HG03469 (cell line): Measurements from ENCODE around the gene KRTCAP2.
"Not testable (repeated sequence)": the region's sequence is repeated elsewhere in the genome, so short reads cannot be mapped to it uniquely, and the experiment has no call there.

ENCODE experiments used
- ATAC-seq: cut with Tn5 transposase; IDR thresholded peaks from one replicate; pipeline ENCODE4 v1.9.1; 2021; ENCODE audit warnings: mild to moderate bottlenecking, moderate library complexity, moderate number of reproducible peaks; ENCODE audit not compliant: unreplicated experiment

The KRTCAP2 gene

GRCh38 chr1:155200920-155201319 is 27.8 kb upstream of the KRTCAP2 start:
- no peak for ATAC-seq

DNA sequence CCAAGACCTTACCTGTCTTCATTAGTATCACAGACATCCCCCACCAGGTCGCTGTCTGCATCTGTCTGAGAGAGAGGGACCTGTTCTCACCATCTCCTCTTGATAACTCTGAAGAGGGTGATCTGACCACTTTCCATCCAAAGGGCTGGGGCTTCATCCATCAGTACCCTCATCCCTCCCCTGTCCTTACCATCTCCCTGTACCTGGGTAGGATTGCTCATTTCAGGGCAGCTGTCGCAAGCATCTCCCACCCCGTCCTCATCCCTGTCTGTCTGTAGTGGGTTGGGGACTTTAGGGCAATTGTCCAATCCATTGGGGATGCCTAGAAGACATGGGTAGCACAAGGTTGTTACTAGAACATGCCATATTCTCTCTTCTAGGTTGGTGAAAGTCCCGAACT is 26.7 kb upstream of the KRTCAP2 start:
- ATAC-seq = no peak

DNA sequence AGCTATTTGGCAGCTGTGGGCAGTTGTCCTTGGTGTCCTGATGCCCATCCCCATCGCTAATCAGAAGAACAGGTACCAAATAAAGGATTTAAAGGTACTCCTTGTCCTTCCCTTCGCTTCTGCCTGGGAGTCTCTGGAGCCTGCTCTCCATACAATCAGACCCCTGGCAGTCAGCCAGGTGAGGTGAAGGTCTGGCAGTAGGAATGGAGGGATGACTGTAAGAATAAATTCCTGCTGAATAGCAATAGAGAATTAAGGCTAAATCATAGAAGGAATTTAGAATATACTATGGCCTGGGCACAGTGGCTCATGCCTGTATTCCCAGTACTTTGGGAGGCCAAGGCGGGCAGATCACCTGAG is 25.4 kb upstream of the KRTCAP2 start:
- no peak for ATAC-seq

DNA sequence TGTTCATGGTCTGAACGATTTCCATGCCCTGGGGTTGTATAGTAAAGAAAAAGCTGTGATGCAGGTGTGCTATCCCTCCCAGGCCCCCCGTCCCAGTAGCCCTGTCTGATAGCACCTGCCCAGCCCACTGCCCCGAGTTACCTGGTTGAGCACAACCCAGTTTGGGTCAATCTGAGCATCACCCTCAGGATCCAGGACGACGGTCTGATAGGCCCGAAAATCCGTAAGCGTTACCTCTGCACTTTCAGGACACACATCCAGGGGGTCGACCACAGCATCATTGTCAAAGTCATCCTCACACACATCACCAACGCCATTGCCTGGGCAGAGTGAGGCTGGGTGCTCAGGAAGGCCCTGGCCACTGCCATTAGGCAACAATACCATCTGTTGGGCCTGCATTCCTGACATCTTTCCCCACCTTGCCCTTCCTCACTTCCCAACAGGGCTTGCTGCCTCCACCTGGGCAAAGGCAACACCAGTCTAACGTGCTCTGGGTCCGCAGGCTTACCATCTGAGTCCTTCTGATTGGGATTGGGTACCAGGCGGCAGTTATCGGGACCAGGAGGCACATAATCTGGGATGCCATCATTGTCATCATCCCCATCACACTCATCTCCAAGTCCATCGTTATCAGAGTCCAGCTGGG is 24.9 kb upstream of the KRTCAP2 start:
- ATAC-seq = no peak

GRCh38 chr1:155196893-155197638 is 24.0 kb upstream of the KRTCAP2 start:
- no peak for ATAC-seq

DNA sequence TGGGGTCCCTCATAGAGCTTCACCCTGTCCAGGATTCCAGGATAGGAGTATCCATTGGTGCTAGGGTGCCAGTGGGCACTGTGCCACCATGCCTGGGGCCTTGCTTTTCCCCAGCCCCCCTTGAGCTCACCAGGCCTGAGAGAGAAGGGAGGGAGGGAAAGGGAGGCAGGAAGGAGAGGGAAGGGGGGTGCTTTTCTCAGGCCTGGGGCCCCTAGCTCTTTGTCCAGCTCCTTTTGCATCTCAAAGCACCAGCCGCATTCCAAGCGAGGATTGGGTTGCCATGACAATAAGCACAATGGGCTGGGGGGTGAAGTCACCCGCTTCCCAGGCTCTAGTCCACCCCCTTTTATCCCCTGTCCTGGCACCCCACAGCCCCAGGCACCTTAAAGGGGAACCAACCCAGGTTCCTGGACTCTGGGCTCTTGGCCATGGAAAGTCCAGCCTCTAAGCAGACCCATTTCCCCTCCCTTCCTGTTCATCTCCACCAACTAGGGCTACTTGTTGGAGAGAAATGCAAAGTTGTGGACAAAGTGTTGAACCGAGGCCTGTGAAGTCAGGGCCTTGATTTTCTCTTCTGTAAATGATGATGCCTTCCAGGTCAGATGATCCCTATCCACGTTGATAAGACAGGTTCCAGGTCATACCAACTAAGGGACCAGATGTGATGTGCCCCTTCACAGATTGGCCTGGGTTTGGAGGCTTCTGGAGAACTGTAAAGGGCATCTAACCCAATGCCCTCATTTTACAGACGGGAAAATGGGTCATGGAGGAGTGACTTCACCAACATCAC is 23.2 kb upstream of the KRTCAP2 start:
- no peak for ATAC-seq

GRCh38 chr1:155195201-155196102 is 22.3 kb upstream of the KRTCAP2 start:
- ATAC-seq = no peak

GRCh38 chr1:155193991-155194240 is 20.8 kb upstream of the KRTCAP2 start:
- ATAC-seq = not testable (repeated sequence)

DNA sequence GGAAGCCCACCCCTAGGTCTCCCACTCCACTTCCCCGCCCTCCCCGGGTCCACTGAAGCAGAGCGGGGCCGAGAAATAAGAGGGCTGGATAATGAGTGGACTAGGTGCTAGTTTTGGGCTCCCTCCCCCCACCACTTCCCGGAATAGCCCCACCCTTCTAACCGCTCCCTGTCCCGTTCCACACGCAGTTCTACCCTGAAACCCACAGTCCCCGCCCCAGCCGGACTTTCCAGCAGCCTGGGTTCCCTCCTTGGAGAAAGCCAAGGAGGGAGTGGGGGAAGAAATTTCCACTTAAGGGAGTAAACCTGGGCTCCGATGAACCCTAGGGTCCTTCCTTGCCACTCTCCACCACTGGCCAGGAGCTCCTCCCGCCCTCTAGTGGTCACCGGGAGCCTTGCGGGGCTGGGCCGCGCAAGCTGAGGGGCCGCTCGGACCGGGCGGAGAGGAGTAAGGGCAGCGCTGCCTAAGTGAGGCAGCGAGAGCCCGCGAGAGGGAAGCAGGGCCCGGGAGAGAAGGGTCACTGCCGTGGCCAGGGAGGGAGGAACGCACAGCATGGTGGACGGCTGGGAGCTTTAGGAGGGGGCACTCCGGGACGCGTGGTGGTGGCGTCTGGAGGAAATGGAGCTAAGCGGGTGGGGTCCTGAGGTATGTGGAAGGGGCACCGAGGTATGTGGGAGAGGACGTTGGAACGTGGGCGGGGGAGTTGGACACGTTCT is 20.3 kb upstream of the KRTCAP2 start:
- ATAC-seq = no peak

DNA sequence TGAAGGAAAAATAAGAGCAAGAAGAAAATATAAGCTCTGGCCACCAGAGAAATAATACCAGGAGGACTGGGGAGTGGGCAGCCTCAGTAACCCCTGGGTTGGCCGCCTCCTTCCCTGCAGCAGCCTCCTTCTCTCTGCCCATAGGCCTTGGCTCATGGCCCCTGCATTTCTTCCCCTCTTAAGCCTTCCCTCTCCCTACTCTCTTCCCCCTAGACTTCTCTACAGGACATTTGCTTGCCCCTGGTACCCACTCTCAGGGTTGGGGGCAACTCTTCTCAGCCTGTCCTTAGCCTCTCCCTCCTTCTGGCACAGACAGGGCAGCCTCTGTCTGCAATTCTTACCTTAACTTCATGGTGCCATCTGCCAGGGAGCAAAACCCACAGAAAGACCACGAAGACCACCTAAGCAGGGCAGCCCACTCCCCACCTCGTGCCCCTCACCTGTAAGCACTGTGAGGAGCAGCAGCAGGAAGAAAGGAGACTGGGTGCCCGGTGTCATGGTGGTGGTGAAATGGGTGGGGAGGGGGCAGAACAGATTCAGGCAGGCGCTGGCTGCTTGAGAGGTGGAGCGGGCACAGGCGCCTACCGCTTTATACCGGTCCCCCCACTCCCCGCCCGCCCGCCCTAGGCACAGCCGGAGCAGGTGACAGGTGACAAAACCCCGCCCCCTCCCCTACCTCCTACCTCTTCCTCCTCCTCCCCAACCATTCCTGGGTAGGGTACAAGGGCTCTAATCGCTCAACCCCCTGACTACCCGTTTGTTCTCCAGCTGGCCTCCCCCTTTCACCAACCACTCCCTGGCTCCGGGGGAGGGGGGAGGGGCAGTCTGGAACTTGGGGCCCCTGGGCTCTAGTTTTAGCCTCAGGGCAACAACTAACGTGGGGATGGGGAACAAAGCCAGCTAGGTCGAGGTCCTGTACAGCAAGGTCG is 19.5 kb upstream of the KRTCAP2 start:
- no peak for ATAC-seq

GRCh38 chr1:155191904-155192303 is 18.8 kb upstream of the KRTCAP2 start:
- no peak for ATAC-seq

DNA sequence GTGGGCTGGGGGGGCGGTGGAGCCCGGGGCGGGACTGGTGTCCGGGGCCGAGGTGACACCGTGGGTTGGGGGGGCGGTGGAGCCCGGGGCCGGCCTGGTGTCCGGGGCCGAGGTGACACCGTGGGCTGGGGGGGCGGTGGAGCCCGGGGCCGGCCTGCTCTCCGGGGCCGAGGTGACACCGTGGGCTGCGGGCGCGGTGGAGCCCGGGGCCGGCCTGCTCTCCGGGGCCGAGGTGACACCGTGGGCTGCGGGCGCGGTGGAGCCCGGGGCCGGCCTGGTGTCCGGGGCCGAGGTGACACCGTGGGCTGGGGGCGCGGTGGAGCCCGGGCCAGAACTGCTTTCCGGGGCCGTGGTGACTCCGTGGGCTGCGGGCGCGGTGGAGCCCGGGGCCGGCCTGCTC is 16.8 kb upstream of the KRTCAP2 start:
- not testable (repeated sequence) for ATAC-seq

DNA sequence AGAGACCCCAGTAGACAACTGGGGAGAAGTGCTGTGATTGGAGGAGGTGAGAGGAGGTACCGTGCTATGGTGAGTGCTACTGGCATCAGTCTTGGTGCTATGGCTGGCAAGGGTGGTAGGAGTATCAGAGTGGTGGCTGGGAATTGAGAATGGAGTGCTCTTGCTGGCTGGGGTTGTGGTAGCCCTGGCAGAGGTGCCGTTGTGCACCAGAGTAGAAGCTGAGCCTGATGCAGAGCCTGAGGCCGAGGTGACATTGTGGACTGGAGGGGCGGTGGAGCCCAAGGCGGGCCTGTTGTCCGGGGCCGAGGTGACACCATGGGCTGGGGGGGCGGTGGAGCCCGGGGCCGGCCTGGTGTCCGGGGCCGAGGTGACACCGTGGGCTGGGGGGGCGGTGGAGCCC is 15.2 kb upstream of the KRTCAP2 start:
- no peak for ATAC-seq

- no peak for ATAC-seq
These were observed 14.4 kb upstream of the KRTCAP2 start for GRCh38 chr1:155187456-155187891.

- ATAC-seq = no peak
These were observed 13.8 kb upstream of the KRTCAP2 start for GRCh38 chr1:155186794-155187455.

DNA sequence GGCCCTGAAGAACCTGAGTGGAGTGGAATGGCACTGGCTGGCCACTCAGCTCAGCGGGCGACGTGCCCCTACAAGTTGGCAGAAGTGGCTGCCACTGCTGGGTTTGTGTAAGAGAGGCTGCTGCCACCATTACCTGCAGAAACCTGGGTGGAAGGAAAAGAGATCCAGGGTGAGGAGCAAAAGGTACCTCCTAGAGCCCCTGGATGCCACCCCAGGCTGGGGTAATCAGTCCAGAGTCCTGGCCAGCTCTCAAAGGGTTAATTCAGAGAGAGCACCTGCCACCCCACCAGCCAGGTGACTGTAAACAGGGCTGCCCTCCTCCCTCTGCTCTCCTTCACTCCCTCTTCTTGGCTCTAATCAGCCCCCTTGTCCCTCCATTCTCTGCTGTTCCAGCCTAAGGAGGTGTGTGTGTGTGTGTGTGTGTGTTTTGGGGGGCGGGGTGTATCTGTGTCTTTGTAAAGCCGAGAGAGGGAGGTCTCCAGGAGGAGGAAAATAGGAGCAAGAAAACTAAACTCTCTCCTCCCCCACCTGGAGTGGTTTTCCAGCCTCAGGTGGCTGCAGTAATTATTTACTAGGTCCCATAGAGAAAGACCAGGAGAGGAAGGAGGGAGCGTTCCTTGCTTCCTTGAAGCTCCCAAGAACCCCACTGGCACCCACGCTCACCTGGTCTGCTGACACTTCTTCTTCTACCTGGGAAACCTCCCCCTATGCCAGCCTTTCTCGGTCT is 13.1 kb upstream of the KRTCAP2 start:
- no peak for ATAC-seq

DNA sequence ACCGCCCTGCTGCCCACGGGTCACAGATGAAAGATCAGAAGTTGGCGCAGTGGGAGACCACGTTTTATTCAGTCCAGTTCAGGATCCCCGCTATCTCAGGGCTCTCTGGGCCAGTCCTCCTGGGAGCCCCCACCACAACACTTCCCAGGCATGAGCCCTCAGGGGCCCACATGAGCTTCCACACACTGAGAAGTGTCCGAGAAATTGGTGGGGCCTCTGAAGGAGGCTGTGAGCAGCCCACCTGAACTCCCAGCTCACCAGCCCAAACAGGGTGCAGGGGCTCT is 12.6 kb upstream of the KRTCAP2 start:
- no peak for ATAC-seq
